GM18861 (cell line): ENCODE data around the gene GINS1.
"Not testable (repeated sequence)": the region's sequence is repeated elsewhere in the genome, so short reads cannot be mapped to it uniquely, and the experiment has no call there.

Experiments
- ATAC-seq: cut with Tn5 transposase; IDR thresholded peaks from one replicate; pipeline ENCODE4 v1.9.1; 2021; ENCODE audit not compliant: unreplicated experiment

The GINS1 gene

GRCh38 chr20:25473297-25473696, 65.8 kb downstream of the GINS1 start:
- ATAC-seq = not testable (repeated sequence)

- ATAC-seq = no peak
These were observed 68.9 kb downstream of the GINS1 start for GRCh38 chr20:25476106-25477013.

GRCh38 chr20:25477014-25477882, 69.8 kb downstream of the GINS1 start:
- ATAC-seq = no peak

GRCh38 chr20:25478889-25479568, 71.6 kb downstream of the GINS1 start:
- no peak for ATAC-seq

- no peak for ATAC-seq
These were observed 72.2 kb downstream of the GINS1 start for GRCh38 chr20:25479638-25480037.

- no peak for ATAC-seq
These were observed 72.7 kb downstream of the GINS1 start for GRCh38 chr20:25480156-25480555.

GRCh38 chr20:25480797-25481196, 73.3 kb downstream of the GINS1 start:
- ATAC-seq = no peak

- no peak for ATAC-seq
These were observed 73.9 kb downstream of the GINS1 start for GRCh38 chr20:25481235-25481917.

- no peak for ATAC-seq
These were observed 74.4 kb downstream of the GINS1 start for GRCh38 chr20:25481918-25482253.

- ATAC-seq = no peak
These were observed 76.1 kb downstream of the GINS1 start for GRCh38 chr20:25483431-25484132.

- ATAC-seq = no peak
These were observed 76.9 kb downstream of the GINS1 start for GRCh38 chr20:25484224-25484846.

GRCh38 chr20:25484911-25485511, 77.5 kb downstream of the GINS1 start:
- no peak for ATAC-seq

- no peak for ATAC-seq
These were observed 78.4 kb downstream of the GINS1 start for GRCh38 chr20:25485872-25486271.

- no peak for ATAC-seq
These were observed 78.9 kb downstream of the GINS1 start for GRCh38 chr20:25486377-25486776.

- no peak for ATAC-seq
These were observed 79.8 kb downstream of the GINS1 start for GRCh38 chr20:25487306-25487705.

GRCh38 chr20:25487975-25488374, 80.5 kb downstream of the GINS1 start:
- no peak for ATAC-seq

GRCh38 chr20:25489221-25489871, 81.9 kb downstream of the GINS1 start:
- no peak for ATAC-seq

- no peak for ATAC-seq
These were observed 83.4 kb downstream of the GINS1 start for GRCh38 chr20:25490656-25491445.
